IMR-90 (cell line): ENCODE measurements around the gene FRMD3.

ENCODE experiments used
- BHLHE40 ChIP-seq: fragments of 150-350 bp; IDR thresholded peaks from 2 replicates; pipeline ENCODE4 v1.6.1; 2016; ENCODE audit warnings: mild to moderate bottlenecking, low read depth, low read length
- MXI1 ChIP-seq: IDR thresholded peaks from 2 replicates; pipeline ENCODE4 v1.6.1; 2012; ENCODE audit warnings: low read depth, mild to moderate bottlenecking, low read length, moderate library complexity, borderline replicate concordance
- RAD21 ChIP-seq: IDR thresholded peaks from 2 replicates; pipeline ENCODE4 v1.6.1; 2012; ENCODE audit warnings: low read length, improper control_type of control experiment
- TF ChIP-seq, protein P1 (sequence below): conservative IDR thresholded peaks from 2 replicates; pipeline ENCODE4 v1.5.1; 2012; ENCODE audit warnings: mild to moderate bottlenecking, low read depth, low read length, improper control_type of control experiment

- TF ChIP-seq, protein P1, sequence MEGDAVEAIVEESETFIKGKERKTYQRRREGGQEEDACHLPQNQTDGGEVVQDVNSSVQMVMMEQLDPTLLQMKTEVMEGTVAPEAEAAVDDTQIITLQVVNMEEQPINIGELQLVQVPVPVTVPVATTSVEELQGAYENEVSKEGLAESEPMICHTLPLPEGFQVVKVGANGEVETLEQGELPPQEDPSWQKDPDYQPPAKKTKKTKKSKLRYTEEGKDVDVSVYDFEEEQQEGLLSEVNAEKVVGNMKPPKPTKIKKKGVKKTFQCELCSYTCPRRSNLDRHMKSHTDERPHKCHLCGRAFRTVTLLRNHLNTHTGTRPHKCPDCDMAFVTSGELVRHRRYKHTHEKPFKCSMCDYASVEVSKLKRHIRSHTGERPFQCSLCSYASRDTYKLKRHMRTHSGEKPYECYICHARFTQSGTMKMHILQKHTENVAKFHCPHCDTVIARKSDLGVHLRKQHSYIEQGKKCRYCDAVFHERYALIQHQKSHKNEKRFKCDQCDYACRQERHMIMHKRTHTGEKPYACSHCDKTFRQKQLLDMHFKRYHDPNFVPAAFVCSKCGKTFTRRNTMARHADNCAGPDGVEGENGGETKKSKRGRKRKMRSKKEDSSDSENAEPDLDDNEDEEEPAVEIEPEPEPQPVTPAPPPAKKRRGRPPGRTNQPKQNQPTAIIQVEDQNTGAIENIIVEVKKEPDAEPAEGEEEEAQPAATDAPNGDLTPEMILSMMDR: no peak
- no peak for TF ChIP-seq MXI1
- no peak for TF ChIP-seq RAD21
- TF ChIP-seq BHLHE40: no peak
Observed at GRCh38 chr9:83239747-83240146, 298.5 kb downstream of the FRMD3 start.
